GM23248 (cell line): ENCODE data around the gene ZNF514. TPM values are rescaled to one million over a fixed set of nuclear protein-coding genes. Genes with fewer than 3 reads are reported as not detected.

Source experiments
- DNase-seq: peaks from one replicate; pipeline ENCODE4 v3.0.0-alpha.2; 2015
- H2AFZ ChIP-seq: fragments of 200-600 bp; sonication (generic); 2 replicates; pipeline ENCODE4 v1.6.1; 2016; ENCODE audit warnings: antibody characterized with exemption
- H3F3A ChIP-seq: fragments of 200-600 bp; sonication (generic); 2 replicates; pipeline ENCODE4 v1.6.1; 2016; ENCODE audit warnings: mild to moderate bottlenecking, antibody characterized with exemption, mixed run types; ENCODE audit not compliant: insufficient read depth
- H3K27ac ChIP-seq: fragments of 200-600 bp; sonication (generic); 2 replicates; pipeline ENCODE4 v1.5.1; 2016; ENCODE audit warnings: mild to moderate bottlenecking
- H3K27me3 ChIP-seq: fragments of 200-600 bp; sonication (generic); replicated peaks from 2 replicates; pipeline ENCODE4 v1.6.1; 2016; ENCODE audit warnings: mild to moderate bottlenecking; ENCODE audit not compliant: insufficient read depth
- H3K36me3 ChIP-seq: fragments of 200-600 bp; sonication (generic); 2 replicates; pipeline ENCODE4 v1.6.1; 2016; ENCODE audit warnings: low read depth, mild to moderate bottlenecking
- H3K4me1 ChIP-seq: fragments of 200-600 bp; sonication (generic); 2 replicates; pipeline ENCODE4 v1.6.1; 2016; ENCODE audit warnings: mild to moderate bottlenecking; ENCODE audit not compliant: insufficient read depth
- H3K4me2 ChIP-seq: fragments of 200-600 bp; sonication (generic); one replicate; pipeline ENCODE4 v1.6.1; 2016; ENCODE audit warnings: mild to moderate bottlenecking; ENCODE audit not compliant: unreplicated experiment
- H3K4me3 ChIP-seq: fragments of 200-600 bp; sonication (generic); 2 replicates; pipeline ENCODE4 v1.5.1; 2016; ENCODE audit warnings: mild to moderate bottlenecking
- H3K79me2 ChIP-seq: fragments of 200-600 bp; sonication (generic); 2 replicates; pipeline ENCODE4 v1.6.1; 2016; ENCODE audit warnings: mild to moderate bottlenecking; ENCODE audit not compliant: insufficient read depth
- H3K9ac ChIP-seq: fragments of 200-600 bp; sonication (generic); 2 replicates; pipeline ENCODE4 v1.6.1; 2016; ENCODE audit warnings: mild to moderate bottlenecking
- H3K9me2 ChIP-seq: fragments of 200-600 bp; sonication (generic); 2 replicates; pipeline ENCODE4 v1.6.1; 2016; ENCODE audit warnings: mixed run types, mild to moderate bottlenecking, moderate library complexity; ENCODE audit not compliant: insufficient read depth
- H3K9me3 ChIP-seq: fragments of 200-600 bp; sonication (generic); one replicate; pipeline ENCODE4 v1.6.1; 2017; ENCODE audit warnings: low read depth
- H4K20me1 ChIP-seq: fragments of 200-600 bp; sonication (generic); 2 replicates; pipeline ENCODE4 v1.6.0; 2016; ENCODE audit not compliant: insufficient read depth
- EZH2 ChIP-seq: fragments of 200-600 bp; sonication (generic); IDR thresholded peaks from 2 replicates; pipeline ENCODE4 v1.6.1; 2018; ENCODE audit warnings: antibody characterized with exemption, mild to moderate bottlenecking; ENCODE audit not compliant: insufficient read depth, poor library complexity, severe bottlenecking
- EZH2phosphoT487 ChIP-seq: fragments of 200-600 bp; sonication (generic); IDR thresholded peaks from 2 replicates; pipeline ENCODE4 v1.6.1; 2018; ENCODE audit warnings: antibody characterized with exemption, moderate library complexity, mild to moderate bottlenecking, low read depth; ENCODE audit not compliant: insufficient read depth
- whole genome bisulfite sequencing, 2 experiments: methylation state at CpG; one replicate each; pipeline ENCODE4 v1.1.6; 2015 to 2017; ENCODE audit warnings: low lambda C conversion rate in 2 of 2, low coverage in 1 of 2; ENCODE audit errors: missing lambda C conversion rate in 2 of 2; 5-methylcytosine and 5-hydroxymethylcytosine counted together
- in situ Hi-C: fragments of 300-500 bp; cut with MboI; formaldehyde crosslinking; loops from 2 replicates; pipeline ENCODE4 v1.15.0; 2020
- polyA plus RNA-seq: library from polyadenylated mRNA; unstranded; fragments of >200 nt; fragmentation: Nextera tagmentation; extraction: Ambion mirVana; gene quantifications from 2 replicates; pipeline ENCODE4 v1.2.1, GENCODE V29; 2016
- total RNA-seq: library from RNA; depleted of rRNA; stranded (reverse); fragments of >200 nt; shearing (Covaris generic); gene quantifications from 2 replicates; pipeline ENCODE4 v1.2.3, GENCODE V29; 2014; rRNA removed

ZNF514 gene
- 8.1 and 12.8 TPM in 2 replicates for total RNA-seq
- polyA plus RNA-seq = 5.3 and 5.6 TPM in 2 replicates

DNA sequence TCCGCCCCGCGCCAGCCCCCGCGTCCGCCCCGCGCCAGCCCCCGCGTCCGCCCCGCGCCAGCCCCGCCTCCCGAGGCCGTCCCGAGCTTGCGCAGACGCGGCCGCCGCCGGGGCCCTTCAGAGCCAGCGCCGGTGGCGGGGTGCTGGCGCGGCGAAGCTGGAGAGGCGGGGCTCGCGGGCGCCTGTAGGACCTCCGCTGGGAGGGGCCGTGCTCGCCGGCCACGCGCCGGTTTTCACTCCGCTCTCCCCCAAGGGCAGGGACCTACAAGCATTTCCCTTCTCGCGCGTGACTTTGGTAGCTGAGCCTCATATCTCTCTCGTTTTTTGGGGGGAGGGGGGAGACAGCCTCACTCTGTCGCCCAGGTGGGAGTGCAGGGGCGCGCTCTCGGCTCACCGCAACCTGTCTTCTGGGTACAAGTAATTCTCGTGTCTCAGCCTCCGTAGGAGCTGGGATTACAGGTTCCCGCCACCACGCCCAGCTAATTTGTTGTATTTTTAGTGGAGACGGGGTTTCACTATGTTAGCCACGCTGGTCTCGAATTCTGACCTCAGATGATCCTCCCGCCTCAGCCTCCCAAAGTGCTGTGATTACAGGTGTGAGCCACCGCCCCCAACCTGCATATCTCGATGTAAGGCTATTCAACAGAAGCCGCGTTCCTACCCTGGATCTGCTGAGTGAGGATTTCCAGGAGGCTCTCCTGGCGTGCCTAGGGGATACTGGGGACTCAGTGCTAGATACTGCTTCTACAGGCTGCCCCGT is at the start of gene ZNF514:
Gene ZNF514 (minus strand): TSS at position 159 of the 760 bp plus-strand sequence. CDS start 6,595 bp downstream, outside the sequence.
- H3F3A ChIP-seq = peaks cover 12% of the 10 kb centered on the region
- no peak for TF ChIP-seq EZH2
- TF ChIP-seq EZH2phosphoT487 = no peak
- peak within 1 kb of the TSS; percentile 96 for H2AFZ ChIP-seq
- peaks cover 26% of the 10 kb centered on the region for H3K79me2 ChIP-seq
- peak within 1 kb of the TSS; percentile 88 for H3K4me2 ChIP-seq
- H3K4me1 ChIP-seq = peaks cover 7% of the 10 kb centered on the region
- no peaks in the 10 kb centered on the region for H4K20me1 ChIP-seq
- H3K36me3 ChIP-seq = peaks cover 18% of the 10 kb centered on the region
- in situ Hi-C loops = no loop called here
- no peaks in the 10 kb centered on the region for H3K27me3 ChIP-seq
- no peaks in the 10 kb centered on the region for H3K9me3 ChIP-seq
- H3K9me2 ChIP-seq = no peaks in the 10 kb centered on the region
- peak within 1 kb of the TSS; percentile 38 for H3K27ac ChIP-seq
- peak within 1 kb of the TSS; percentile 84 for H3K4me3 ChIP-seq
- peak within 1 kb of the TSS; percentile 89 for H3K9ac ChIP-seq
- DNase-seq = peak; percentile 90
- WGBS, 2 experiments = 13 to 15% methylated on average over 28 to 29 of the region's 64 CpGs

DNA sequence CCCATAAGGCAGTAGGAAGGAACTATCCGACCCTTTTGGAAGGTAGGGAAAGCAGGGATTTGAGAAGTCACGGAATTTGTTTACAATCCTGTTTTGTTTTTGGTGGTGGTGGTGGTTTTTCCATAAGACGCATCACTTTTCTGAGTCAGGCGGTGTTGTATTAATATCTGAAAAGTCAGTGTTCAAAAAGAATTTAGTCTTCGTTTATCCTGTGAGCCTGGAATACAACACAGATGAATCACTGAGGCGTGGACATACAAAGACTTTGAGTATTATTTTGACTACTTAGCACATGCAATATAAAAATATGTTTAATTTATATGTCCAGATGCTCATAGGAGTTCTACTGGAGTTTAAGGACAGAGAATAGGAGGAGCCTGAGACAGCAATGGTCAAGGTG is 48.5 kb upstream of the ZNF514 start:
- no peaks in the 10 kb centered on the region for H3K9me2 ChIP-seq
- no peaks in the 10 kb centered on the region for H4K20me1 ChIP-seq
- H3K36me3 ChIP-seq = peaks cover 21% of the 10 kb centered on the region

GRCh38 chr2:95207111-95207961 is 47.7 kb upstream of the ZNF514 start, which contains the start of gene ZNF892:
Gene ZNF892, plus strand, starts transcription at chr2:95207521. Its CDS starts 295 bp downstream, at chr2:95207816.
- Histone ChIP-seq H2AFZ (peak within 1 kb of the TSS; percentile 95), H3K4me1 (peaks cover 7% of the 10 kb centered on the region; the same call in 1 of the 2 replicates), H3K9me3 (peaks cover 5% of the 10 kb centered on the region), H3K9me2 (no peaks in the 10 kb centered on the region), H3K36me3 (peaks cover 13% of the 10 kb centered on the region), H3F3A (no peaks in the 10 kb centered on the region), H3K27me3 (no peaks in the 10 kb centered on the region), H3K9ac (peak within 1 kb of the TSS; percentile 80), H3K4me3 (peak within 1 kb of the TSS; percentile 80), H3K27ac (peak within 1 kb of the TSS; percentile 36), H3K79me2 (no peaks in the 10 kb centered on the region), H3K4me2 (peak within 1 kb of the TSS; percentile 72), H4K20me1 (no peaks in the 10 kb centered on the region)
- in situ Hi-C loops = no loop called here
- TF ChIP-seq EZH2phosphoT487 (no peak), EZH2 (no peak)
- peak; percentile 94 for DNase-seq
- WGBS, 2 experiments = 1 to 2% methylated on average over 68 to 73 of the region's 74 CpGs

More for the DNA sequence above, 48.5 kb upstream of the ZNF514 start:
- Histone ChIP-seq H3K4me2 (peak overlapping the region; percentile 72), H3K9ac (peak overlapping the region; percentile 80), H3K9me3 (peaks cover 7% of the 10 kb centered on the region), H3K79me2 (no peaks in the 10 kb centered on the region), H3K4me3 (peak overlapping the region; percentile 80), H3K4me1 (peaks cover 7% of the 10 kb centered on the region; the same call in 1 of the 2 replicates), H3F3A (no peaks in the 10 kb centered on the region), H2AFZ (peak overlapping the region; percentile 95), H3K27me3 (no peaks in the 10 kb centered on the region), H3K27ac (peak overlapping the region; percentile 36)
- no peak for TF ChIP-seq EZH2
- no peak for TF ChIP-seq EZH2phosphoT487
- in situ Hi-C loops = no loop called here
- peak; percentile 43 for DNase-seq
- 64% methylated on average over 6 of the region's 6 CpGs for WGBS, 2 experiments

DNA sequence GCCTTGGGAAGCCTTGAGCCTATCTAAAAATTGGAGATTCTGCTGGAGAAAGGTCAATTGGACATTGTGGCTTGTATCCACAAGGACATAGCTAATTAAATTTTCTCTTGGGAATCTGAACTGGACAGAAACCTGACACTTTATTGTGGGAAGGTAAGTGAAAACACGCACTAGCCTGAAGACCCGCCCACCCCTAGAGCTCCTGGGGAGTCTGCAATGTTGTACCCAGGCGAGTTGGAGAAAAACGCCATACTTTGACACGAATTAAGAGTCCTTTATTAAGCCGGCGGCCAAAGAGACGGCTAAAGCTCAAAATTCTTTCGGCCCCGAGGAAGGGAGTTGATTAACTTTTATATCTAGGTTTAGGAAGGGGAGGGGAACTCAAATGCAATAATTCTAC is 46.4 kb upstream of the ZNF514 start:
- Histone ChIP-seq H4K20me1 (no peaks in the 10 kb centered on the region), H3K9ac (peak overlapping the region; percentile 80), H3K4me3 (peak overlapping the region; percentile 80), H3K9me3 (no peaks in the 10 kb centered on the region), H3F3A (no peaks in the 10 kb centered on the region), H3K9me2 (no peaks in the 10 kb centered on the region), H2AFZ (peak overlapping the region; percentile 95), H3K4me1 (peaks cover 7% of the 10 kb centered on the region; the same call in 1 of the 2 replicates), H3K27ac (peak overlapping the region; percentile 36; the same call in 1 of the 2 replicates), H3K36me3 (peaks cover 5% of the 10 kb centered on the region; the same call in 1 of the 2 replicates), H3K4me2 (peak overlapping the region; percentile 72), H3K27me3 (no peaks in the 10 kb centered on the region), H3K79me2 (no peaks in the 10 kb centered on the region)
- DNase-seq = no peak
- 14 to 20% methylated on average over 10 of the region's 10 CpGs for WGBS, 2 experiments
- in situ Hi-C loops = no loop called here
- TF ChIP-seq EZH2phosphoT487 (no peak), EZH2 (no peak)
